CD4-positive, alpha-beta T cell treated with Interleukin-15 for 1 hour (primary cell): ENCODE measurements around the gene HOXA4.

Source experiments
- DNase-seq: peaks from one replicate; pipeline ENCODE4 v3.0.0-alpha.2; 2020

Gene HOXA4

GRCh38 chr7:27115221-27116026, 15.1 kb downstream of the HOXA4 start:
- DNase-seq, result no peak

- DNase-seq, result no peak
Measured at GRCh38 chr7:27114881-27115220, 15.7 kb downstream of the HOXA4 start.

GRCh38 chr7:27113991-27114769, 16.4 kb downstream of the HOXA4 start:
- DNase-seq, result no peak

- DNase-seq, result no peak
Measured at GRCh38 chr7:27112955-27113949, 17.3 kb downstream of the HOXA4 start.

GRCh38 chr7:27112361-27112760, 18.2 kb downstream of the HOXA4 start:
- no peak for DNase-seq

- no peak for DNase-seq
Measured at GRCh38 chr7:27111751-27112277, 18.7 kb downstream of the HOXA4 start.

GRCh38 chr7:27111042-27111750, 19.4 kb downstream of the HOXA4 start:
- DNase-seq, result no peak

- DNase-seq, result no peak
Measured at GRCh38 chr7:27110186-27111031, 20.1 kb downstream of the HOXA4 start.

GRCh38 chr7:27109466-27110185, 20.9 kb downstream of the HOXA4 start:
- no peak for DNase-seq

- no peak for DNase-seq
Measured at GRCh38 chr7:27108390-27109127, 22.0 kb downstream of the HOXA4 start.

GRCh38 chr7:27107391-27108381, 22.9 kb downstream of the HOXA4 start:
- DNase-seq, result no peak

GRCh38 chr7:27106901-27107240, 23.7 kb downstream of the HOXA4 start:
- DNase-seq, result no peak

GRCh38 chr7:27106181-27106900, 24.2 kb downstream of the HOXA4 start:
- DNase-seq, result no peak

- no peak for DNase-seq
Measured at GRCh38 chr7:27105301-27106031, 25.1 kb downstream of the HOXA4 start.

GRCh38 chr7:27104341-27105058, 26.1 kb downstream of the HOXA4 start:
- no peak for DNase-seq

GRCh38 chr7:27103489-27104226, 26.9 kb downstream of the HOXA4 start:
- DNase-seq, result no peak
